WI38 (cell line): ENCODE results near the gene FNDC7.
"Not testable (repeated sequence)": the region's sequence is repeated elsewhere in the genome, so short reads cannot be mapped to it uniquely, and the experiment has no call there.

Source experiments
- H3K4me3 ChIP-seq: 2 replicates; pipeline ENCODE4 v1.5.1; 2011; ENCODE audit warnings: low read depth, mild to moderate bottlenecking, control low read depth, low read length
- TF ChIP-seq, protein P1 (sequence below): IDR thresholded peaks from 2 replicates; pipeline ENCODE4 v1.5.1; 2012; ENCODE audit warnings: low read depth, mild to moderate bottlenecking, control low read depth, low read length

The FNDC7 gene

DNA sequence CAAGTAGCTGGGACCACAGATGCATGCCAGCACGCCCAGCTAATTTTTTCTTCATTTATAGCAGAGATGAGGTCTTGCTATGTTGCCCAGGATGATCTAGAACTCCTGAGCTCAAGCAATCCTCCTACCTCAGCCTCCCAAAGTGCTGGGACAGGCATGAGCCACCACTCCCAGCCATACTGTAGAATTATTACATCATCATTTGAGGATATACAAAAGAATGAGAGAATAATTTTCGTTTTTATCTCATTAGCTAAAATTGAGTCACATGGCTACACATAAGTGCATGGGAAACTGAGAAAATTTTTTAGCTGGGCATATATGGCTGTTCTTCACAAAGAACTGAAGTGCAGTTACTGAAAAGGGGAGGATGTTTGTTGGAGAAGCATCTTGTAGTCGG, 55.0 kb downstream of the FNDC7 start:
- H3K4me3 ChIP-seq = no peak overlapping the region
- TF ChIP-seq, protein P1, sequence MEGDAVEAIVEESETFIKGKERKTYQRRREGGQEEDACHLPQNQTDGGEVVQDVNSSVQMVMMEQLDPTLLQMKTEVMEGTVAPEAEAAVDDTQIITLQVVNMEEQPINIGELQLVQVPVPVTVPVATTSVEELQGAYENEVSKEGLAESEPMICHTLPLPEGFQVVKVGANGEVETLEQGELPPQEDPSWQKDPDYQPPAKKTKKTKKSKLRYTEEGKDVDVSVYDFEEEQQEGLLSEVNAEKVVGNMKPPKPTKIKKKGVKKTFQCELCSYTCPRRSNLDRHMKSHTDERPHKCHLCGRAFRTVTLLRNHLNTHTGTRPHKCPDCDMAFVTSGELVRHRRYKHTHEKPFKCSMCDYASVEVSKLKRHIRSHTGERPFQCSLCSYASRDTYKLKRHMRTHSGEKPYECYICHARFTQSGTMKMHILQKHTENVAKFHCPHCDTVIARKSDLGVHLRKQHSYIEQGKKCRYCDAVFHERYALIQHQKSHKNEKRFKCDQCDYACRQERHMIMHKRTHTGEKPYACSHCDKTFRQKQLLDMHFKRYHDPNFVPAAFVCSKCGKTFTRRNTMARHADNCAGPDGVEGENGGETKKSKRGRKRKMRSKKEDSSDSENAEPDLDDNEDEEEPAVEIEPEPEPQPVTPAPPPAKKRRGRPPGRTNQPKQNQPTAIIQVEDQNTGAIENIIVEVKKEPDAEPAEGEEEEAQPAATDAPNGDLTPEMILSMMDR = no peak

DNA sequence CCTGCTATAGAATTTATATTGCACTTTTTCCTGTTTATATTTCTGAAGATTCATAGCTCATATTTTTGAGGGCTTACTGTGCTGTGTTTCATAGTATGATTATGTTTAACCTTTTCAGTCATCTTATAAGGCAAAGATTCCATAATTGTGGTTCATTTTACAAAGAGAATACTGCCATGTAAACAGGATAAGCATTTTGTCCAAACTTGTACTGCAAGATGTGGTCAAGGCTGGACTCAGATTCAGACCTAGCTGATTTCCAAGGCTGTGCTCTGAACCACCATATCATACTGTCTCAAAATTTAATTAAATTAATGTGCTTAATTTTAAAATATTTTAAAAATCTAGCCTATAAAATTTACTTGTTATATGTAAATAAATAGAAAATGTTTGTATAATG, 65.1 kb downstream of the FNDC7 start:
- TF ChIP-seq, protein P1 = no peak
- no peak overlapping the region for H3K4me3 ChIP-seq

DNA sequence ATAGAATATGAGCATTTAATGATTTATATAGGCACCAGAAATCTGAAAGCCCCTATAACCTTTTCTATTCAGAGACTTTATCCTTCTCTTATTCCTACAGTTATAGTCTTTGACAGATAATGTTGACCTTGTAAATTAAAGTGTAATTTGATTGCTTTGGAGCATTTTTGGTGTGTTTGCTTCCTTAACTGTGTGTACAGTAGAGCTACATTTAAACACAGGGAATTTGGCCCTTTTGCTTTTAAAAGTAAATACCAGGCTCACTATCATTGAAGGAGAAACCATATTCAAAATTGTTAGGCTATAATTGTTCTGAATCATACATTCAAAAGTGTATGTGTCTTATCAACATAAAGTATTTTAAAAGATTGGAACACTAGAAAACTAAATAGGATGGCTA, 66.7 kb downstream of the FNDC7 start:
- no peak overlapping the region for H3K4me3 ChIP-seq
- TF ChIP-seq, protein P1 = no peak

DNA sequence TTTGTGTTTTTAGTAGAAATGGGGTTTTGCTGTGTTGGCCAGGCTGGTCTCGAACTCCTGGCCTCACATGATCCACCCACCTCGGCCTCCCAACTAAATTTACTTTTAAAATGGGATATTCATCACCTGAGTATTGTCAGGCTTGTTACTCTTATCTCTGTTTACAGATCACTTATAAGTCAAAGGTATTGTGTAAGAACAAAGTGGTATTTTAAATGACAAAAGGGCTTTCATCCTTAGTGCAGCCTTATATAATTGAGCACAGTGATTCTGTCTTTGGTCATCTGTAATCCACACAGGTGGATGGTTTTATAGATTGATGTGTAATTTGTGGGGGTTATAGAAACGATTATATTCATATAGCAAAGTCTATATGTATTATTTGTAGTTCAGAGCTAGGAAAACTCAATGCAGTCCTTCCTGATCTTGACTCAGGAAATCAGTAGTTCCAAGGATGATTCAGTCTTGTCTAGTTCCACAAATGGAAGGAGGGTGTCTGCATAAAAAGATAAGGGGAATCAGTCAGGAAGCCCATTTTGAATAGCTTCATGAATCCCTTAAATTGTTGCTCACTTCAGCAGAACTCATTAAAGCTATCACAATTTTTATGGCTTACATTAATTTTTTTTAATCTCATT, 68.3 kb downstream of the FNDC7 start:
- TF ChIP-seq, protein P1 = no peak
- H3K4me3 ChIP-seq = no peak overlapping the region

DNA sequence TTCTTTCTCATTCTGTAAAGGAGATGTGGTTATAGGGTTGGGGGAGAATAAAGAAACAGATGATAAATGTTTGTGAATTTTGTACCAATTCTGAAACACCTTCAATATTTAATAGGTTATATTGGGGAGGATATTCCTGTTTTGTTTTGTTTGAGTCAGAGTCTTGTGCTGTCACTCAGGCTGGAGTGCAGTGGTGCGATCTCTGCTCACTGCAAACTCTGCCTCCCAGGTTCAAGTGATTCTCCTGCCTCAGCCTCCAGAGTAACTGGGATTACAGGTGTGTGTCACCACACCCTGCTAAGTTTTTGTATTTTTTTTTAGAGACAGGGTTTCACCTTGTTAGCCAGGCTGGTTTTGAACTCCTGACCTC, 68.9 kb downstream of the FNDC7 start:
- not testable (repeated sequence) for H3K4me3 ChIP-seq

DNA sequence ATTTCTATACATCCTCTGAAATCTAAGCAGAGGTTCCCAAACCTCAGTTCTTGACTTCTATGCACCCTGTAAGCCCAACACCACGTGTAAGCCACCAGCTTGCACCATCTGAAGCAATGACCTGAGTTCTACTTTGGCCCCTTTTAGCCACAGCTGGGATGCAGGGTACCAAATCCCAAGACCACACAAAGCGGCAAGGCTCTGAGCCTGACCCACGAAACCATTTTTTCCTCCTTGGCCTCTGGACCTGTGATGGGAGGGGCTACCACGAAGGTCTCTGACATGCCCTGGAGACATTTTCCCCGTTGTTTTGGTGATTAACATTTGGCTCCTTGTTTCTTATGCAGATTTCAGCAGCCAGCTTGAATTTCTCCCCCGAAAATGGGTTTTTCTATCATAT, 72.6 kb downstream of the FNDC7 start:
- TF ChIP-seq, protein P1 = no peak
- no peak overlapping the region for H3K4me3 ChIP-seq

DNA sequence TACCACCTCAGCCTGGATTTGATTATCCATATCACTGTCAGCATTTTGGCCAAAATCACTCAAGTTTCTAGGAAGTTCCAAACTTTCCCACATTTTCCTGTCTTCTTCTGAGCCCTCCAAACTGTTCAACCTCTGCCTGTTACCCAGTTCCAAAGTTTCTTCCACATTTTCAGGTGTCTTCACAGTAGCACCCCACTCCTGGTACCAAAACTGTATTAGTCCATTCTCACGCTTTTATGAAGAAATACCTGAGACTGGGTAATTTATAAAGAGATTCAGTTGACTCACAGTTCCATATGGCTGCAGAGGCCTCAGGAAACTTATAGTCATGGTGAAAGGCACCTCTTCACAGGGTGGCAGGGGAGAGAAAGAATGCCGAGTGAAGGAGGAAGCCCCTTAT, 73.2 kb downstream of the FNDC7 start:
- TF ChIP-seq, protein P1 = no peak

DNA sequence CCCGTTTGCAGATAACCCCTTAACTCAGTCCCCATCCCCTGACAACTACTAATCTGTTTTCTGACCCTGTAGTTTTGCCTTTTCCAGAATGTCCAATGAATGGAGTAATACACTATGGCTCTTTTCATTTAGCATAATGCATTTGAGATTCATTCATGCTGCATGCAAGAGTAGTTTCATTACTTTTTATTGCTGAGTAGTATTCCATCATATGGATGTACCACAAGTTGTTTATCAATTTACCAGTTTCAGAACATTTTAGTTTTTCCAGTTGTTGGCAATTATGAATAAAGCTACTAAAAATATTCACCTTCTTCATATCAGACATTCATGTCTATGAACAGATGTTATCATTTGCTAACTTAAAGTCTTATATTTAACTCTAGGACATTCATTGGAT, 79.1 kb downstream of the FNDC7 start:
- H3K4me3 ChIP-seq = no peak overlapping the region
- TF ChIP-seq, protein P1 = no peak

More for the DNA sequence above, 73.2 kb downstream of the FNDC7 start:
- H3K4me3 ChIP-seq = no peak overlapping the region
